KMS-11 (cell line): ENCODE data around the gene PARL.

Experiments
- H2AFZ ChIP-seq: fragments of 200-600 bp; sonication (generic); 2 replicates; pipeline ENCODE4 v1.6.1; 2016; ENCODE audit warnings: antibody characterized with exemption, mixed run types, low read depth
- H3K27ac ChIP-seq: fragments of 200-600 bp; sonication (generic); 2 replicates; pipeline ENCODE4 v1.6.1; 2016; ENCODE audit warnings: mild to moderate bottlenecking, mixed run types
- H3K27me3 ChIP-seq: fragments of 200-600 bp; sonication (generic); 2 replicates; pipeline ENCODE4 v1.6.1; 2017; ENCODE audit warnings: mild to moderate bottlenecking, low read depth, mixed run types, moderate library complexity; ENCODE audit not compliant: insufficient read depth
- H3K36me3 ChIP-seq: fragments of 200-600 bp; sonication (generic); 2 replicates; pipeline ENCODE4 v1.6.1; 2017; ENCODE audit warnings: mild to moderate bottlenecking, mixed run types; ENCODE audit not compliant: insufficient read depth
- H3K4me1 ChIP-seq: fragments of 200-600 bp; sonication (generic); 2 replicates; pipeline ENCODE4 v1.6.1; 2016; ENCODE audit warnings: mild to moderate bottlenecking, low read depth, mixed run types; ENCODE audit not compliant: poor library complexity, severe bottlenecking
- H3K4me2 ChIP-seq: fragments of 200-600 bp; sonication (generic); 2 replicates; pipeline ENCODE4 v1.7.0; 2016; ENCODE audit warnings: mild to moderate bottlenecking, mixed run types
- H3K4me3 ChIP-seq: fragments of 200-600 bp; sonication (generic); IDR thresholded peaks from 2 replicates; pipeline ENCODE4 v1.6.1; 2017; ENCODE audit warnings: low read depth, low read length, mixed read lengths; ENCODE audit not compliant: insufficient read depth
- H3K79me2 ChIP-seq: fragments of 200-600 bp; sonication (generic); 2 replicates; pipeline ENCODE4 v1.6.1; 2016; ENCODE audit warnings: low read depth, mixed run types; ENCODE audit not compliant: insufficient read depth
- H3K9ac ChIP-seq: fragments of 200-600 bp; sonication (generic); 2 replicates; pipeline ENCODE4 v1.6.1; 2016; ENCODE audit warnings: mild to moderate bottlenecking, mixed run types
- H4K20me1 ChIP-seq: fragments of 200-600 bp; sonication (generic); 2 replicates; pipeline ENCODE4 v1.6.1; 2016; ENCODE audit warnings: mild to moderate bottlenecking, mixed run types; ENCODE audit not compliant: insufficient read depth
- TF ChIP-seq, protein P1 (sequence below): fragments of 200-600 bp; sonication (generic); conservative IDR thresholded peaks from 2 replicates; pipeline ENCODE4 v1.6.1; 2017; ENCODE audit warnings: low read depth, mild to moderate bottlenecking, antibody characterized with exemption, low read length, moderate library complexity, mixed read lengths

Gene PARL

DNA sequence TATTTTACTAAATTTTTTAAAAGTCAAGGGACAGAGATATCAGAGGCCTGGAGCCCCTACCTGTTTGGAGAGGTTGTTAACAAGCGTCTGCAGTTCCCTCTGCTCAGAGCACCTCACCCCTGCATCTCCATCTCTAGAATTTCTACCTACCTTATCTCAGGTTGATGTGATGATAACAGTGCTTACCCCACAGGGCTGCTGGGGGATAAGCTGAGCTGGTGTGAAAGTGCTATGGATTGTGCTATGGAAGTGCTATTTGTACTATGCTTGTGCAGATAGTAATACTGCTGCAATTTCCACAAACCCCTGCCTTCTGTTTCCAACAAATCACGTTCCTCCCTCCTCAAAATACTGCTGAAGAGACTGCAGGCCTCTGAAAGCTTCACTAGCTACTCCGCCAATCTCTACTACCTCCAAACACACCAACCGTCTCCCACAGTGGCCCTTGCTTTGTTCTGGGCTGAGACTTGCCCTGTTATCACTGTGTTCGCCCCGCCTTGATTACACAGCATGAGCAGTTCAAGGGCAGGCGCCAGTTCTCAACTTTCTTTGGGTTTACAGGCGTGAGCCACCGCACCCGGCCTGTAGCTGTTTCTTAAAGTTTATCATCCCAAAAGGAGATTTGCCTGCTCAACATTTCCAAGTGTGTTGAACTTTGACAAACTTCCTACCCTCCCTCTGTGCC, 28.4 kb upstream of the PARL start:
- Histone ChIP-seq H3K27me3 (no peaks in the 10 kb centered on the region), H3K4me1 (no peaks in the 10 kb centered on the region), H3K27ac (no peak overlapping the region), H3K4me3 (no peak overlapping the region), H2AFZ (no peak overlapping the region), H3K79me2 (no peaks in the 10 kb centered on the region), H3K4me2 (no peak overlapping the region), H3K9ac (no peak overlapping the region), H3K36me3 (no peaks in the 10 kb centered on the region), H4K20me1 (no peaks in the 10 kb centered on the region)
- TF ChIP-seq, protein P1, sequence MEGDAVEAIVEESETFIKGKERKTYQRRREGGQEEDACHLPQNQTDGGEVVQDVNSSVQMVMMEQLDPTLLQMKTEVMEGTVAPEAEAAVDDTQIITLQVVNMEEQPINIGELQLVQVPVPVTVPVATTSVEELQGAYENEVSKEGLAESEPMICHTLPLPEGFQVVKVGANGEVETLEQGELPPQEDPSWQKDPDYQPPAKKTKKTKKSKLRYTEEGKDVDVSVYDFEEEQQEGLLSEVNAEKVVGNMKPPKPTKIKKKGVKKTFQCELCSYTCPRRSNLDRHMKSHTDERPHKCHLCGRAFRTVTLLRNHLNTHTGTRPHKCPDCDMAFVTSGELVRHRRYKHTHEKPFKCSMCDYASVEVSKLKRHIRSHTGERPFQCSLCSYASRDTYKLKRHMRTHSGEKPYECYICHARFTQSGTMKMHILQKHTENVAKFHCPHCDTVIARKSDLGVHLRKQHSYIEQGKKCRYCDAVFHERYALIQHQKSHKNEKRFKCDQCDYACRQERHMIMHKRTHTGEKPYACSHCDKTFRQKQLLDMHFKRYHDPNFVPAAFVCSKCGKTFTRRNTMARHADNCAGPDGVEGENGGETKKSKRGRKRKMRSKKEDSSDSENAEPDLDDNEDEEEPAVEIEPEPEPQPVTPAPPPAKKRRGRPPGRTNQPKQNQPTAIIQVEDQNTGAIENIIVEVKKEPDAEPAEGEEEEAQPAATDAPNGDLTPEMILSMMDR = no peak

DNA sequence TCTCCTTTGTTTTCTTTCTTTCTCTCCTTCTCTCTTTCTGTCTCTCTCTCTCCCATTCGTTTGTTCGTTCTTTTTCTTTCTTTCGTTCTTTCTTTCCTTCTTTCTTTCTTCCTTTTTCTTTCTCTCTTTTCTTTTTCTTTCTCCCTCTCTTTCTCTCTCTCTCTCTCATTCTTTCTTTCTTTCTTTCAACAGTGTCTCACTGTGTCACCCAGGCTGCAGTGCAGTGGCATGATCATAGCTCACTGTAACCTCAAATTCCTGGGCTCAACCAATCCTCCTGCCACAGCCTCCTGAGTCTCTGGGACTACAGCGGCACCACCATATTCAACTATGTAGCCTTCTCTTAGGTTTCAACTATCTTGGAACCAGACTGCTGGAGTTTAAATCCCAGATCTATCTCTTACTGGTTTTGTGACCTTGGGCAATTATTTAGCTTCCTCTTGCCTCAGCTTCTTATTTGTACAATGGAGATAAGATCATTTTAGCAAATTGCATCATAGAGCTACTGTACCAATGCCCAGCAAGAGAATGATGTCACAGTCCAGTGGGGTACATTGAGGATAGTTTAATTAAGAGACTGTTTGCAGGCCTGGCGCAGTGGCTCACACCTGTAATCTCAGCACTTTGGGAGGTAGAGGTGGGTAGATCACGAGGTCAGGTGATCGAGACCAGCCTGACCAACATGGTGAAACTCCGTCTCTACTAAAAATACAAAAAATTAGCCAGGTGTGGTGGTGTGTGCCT, 27.3 kb upstream of the PARL start:
- Histone ChIP-seq H3K4me1 (no peaks in the 10 kb centered on the region), H4K20me1 (no peaks in the 10 kb centered on the region), H3K79me2 (no peaks in the 10 kb centered on the region), H3K4me3 (no peak overlapping the region), H3K27ac (no peak overlapping the region), H3K9ac (no peak overlapping the region), H3K36me3 (no peaks in the 10 kb centered on the region), H3K27me3 (no peaks in the 10 kb centered on the region), H3K4me2 (no peak overlapping the region), H2AFZ (no peak overlapping the region)
- TF ChIP-seq, protein P1 = no peak

- Histone ChIP-seq H3K4me1 (no peaks in the 10 kb centered on the region), H3K79me2 (no peaks in the 10 kb centered on the region), H3K36me3 (no peaks in the 10 kb centered on the region), H3K27ac (no peak overlapping the region), H3K4me2 (no peak overlapping the region), H3K9ac (no peak overlapping the region), H4K20me1 (no peaks in the 10 kb centered on the region), H2AFZ (no peak overlapping the region), H3K27me3 (no peaks in the 10 kb centered on the region), H3K4me3 (no peak overlapping the region)
- TF ChIP-seq, protein P1 = no peak
Measured at GRCh38 chr3:183911087-183911486, 26.4 kb upstream of the PARL start.

- no peak overlapping the region for H2AFZ ChIP-seq
- H3K4me3 ChIP-seq = no peak overlapping the region
- no peaks in the 10 kb centered on the region for H3K4me1 ChIP-seq
- H3K27ac ChIP-seq = no peak overlapping the region
- H3K27me3 ChIP-seq = no peaks in the 10 kb centered on the region
- H3K79me2 ChIP-seq = no peaks in the 10 kb centered on the region
- H3K36me3 ChIP-seq = no peaks in the 10 kb centered on the region
- no peak overlapping the region for H3K4me2 ChIP-seq
- no peak overlapping the region for H3K9ac ChIP-seq
- no peaks in the 10 kb centered on the region for H4K20me1 ChIP-seq
- TF ChIP-seq, protein P1 = no peak
Measured at GRCh38 chr3:183909030-183909600, 24.4 kb upstream of the PARL start.
